Panc1 (cell line): Measurements from ENCODE around the gene IDH2.

ENCODE experiments used
- CTCF ChIP-seq: fragments of 450-650 bp; IDR thresholded peaks from 2 replicates; pipeline ENCODE4 v1.5.1; 2017; ENCODE audit warnings: mild to moderate bottlenecking
- POLR2AphosphoS5 ChIP-seq: IDR thresholded peaks from 2 replicates; pipeline ENCODE4 v1.6.1; 2012; ENCODE audit warnings: mild to moderate bottlenecking, low read depth, low read length, moderate library complexity
- REST ChIP-seq, 2 experiments: IDR thresholded peaks; 2 replicates each; pipeline ENCODE4 v1.6.1; 2011 to 2012; ENCODE audit warnings: low read depth in 2 of 2, control low read depth in 1 of 2, low read length in 1 of 2, mild to moderate bottlenecking in 1 of 2, moderate library complexity in 1 of 2; ENCODE audit not compliant: insufficient read depth in 1 of 2

- TF ChIP-seq CTCF = no peak
- TF ChIP-seq REST (IDR thresholded peaks at IDR 0.05; ENCODE audit: insufficient read depth in 1 of 2, low read depth in 2 of 2, low read length in 1 of 2) = no peak
- TF ChIP-seq POLR2AphosphoS5 = no peak
Measured at GRCh38 chr15:90121086-90121485, 18.8 kb upstream of the IDH2 start.
